ENCODE data around the gene APPL2.
"Not testable (repeated sequence)": the region's sequence is repeated elsewhere in the genome, so short reads cannot be mapped to it uniquely, and the experiment has no call there.

APPL2 gene

GRCh38 chr12:105192624-105193225 lies 43.2 kb downstream of the APPL2 start:
- DNase-seq (ENCODE audit: low spot score): no peak

DNA sequence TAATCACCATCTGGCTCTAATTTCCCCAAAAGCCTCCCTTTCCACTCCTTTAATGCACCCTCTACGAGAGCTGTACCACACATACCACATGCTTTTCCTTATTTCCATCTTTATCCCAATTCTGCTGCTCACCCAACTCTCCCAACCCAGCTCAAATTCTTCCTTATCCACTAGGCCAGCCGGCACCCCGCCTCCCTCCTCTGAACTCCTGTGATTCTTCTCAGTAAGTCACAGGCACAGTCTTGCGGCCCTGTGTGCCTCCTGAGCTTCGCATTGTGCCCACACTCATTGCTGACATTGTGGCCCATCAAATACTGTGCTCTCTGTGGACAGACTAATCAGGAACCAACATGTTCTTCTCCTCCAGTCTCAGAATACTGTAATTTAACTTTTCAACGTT lies 45.4 kb downstream of the APPL2 start:
- DNase-seq (ENCODE audit: low spot score): no peak

GRCh38 chr12:105189293-105189692 lies 46.7 kb downstream of the APPL2 start:
- no peak for DNase-seq (ENCODE audit: low spot score)

- not testable (repeated sequence) for DNase-seq (ENCODE audit: low spot score)
Observed at GRCh38 chr12:105183976-105184375, 52.0 kb downstream of the APPL2 start.

DNA sequence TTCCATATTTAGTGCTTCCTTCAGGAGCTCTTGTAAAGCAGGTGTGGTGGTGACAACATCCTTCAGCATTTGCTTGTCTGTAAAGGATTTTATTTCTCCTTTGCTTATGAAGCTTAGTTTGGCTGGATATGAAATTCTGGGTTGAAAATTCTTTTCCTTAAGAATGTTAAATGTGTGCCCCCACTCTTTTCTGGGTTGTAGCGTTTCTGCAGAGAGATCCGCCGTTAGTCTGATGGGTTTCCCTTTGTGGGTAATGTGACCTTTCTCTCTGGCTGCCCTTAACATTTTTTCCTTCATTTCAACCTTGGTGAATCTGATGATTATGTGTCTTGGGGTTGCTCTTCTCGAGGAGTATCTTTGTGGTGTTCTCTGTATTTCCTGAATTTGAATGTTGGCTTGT lies 52.6 kb downstream of the APPL2 start:
- not testable (repeated sequence) for DNase-seq (ENCODE audit: low spot score)

- not testable (repeated sequence) for DNase-seq (ENCODE audit: low spot score)
Observed at GRCh38 chr12:105179114-105179513, 56.9 kb downstream of the APPL2 start.

DNA sequence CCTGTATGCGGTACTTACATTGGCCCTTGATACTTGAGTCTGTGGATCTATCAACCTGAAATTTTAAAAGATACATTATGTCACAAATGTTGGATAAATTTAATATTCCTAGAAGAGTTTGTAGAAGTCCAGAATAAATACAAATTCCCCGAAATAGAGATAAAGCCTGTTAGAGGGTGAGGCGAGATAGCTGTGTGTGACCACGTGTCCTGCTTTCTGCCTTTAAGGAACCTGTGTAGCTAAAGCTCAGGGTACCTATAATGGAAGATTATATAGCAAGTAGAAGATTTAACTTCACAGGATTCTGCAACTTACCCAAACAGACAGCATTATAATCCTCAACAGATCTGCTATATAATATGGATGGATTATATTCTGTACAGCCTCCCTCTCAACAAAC lies 58.8 kb downstream of the APPL2 start:
- DNase-seq (ENCODE audit: low spot score): no peak

GRCh38 chr12:105175397-105175990 lies 60.5 kb downstream of the APPL2 start:
- no peak for DNase-seq (ENCODE audit: low spot score)

GRCh38 chr12:105171691-105172436 lies 64.1 kb downstream of the APPL2 start:
- no peak for DNase-seq (ENCODE audit: low spot score)

GRCh38 chr12:105170139-105170538 lies 65.8 kb downstream of the APPL2 start:
- no peak for DNase-seq (ENCODE audit: low spot score)

- DNase-seq (ENCODE audit: low spot score): no peak
Observed at GRCh38 chr12:105168006-105168405, 68.0 kb downstream of the APPL2 start.

- no peak for DNase-seq (ENCODE audit: low spot score)
Observed at GRCh38 chr12:105167346-105167745, 68.6 kb downstream of the APPL2 start.

- DNase-seq (ENCODE audit: low spot score): no peak
Observed at GRCh38 chr12:105166736-105167135, 69.2 kb downstream of the APPL2 start.

- DNase-seq (ENCODE audit: low spot score): no peak
Observed at GRCh38 chr12:105164068-105164467, 71.9 kb downstream of the APPL2 start.

DNA sequence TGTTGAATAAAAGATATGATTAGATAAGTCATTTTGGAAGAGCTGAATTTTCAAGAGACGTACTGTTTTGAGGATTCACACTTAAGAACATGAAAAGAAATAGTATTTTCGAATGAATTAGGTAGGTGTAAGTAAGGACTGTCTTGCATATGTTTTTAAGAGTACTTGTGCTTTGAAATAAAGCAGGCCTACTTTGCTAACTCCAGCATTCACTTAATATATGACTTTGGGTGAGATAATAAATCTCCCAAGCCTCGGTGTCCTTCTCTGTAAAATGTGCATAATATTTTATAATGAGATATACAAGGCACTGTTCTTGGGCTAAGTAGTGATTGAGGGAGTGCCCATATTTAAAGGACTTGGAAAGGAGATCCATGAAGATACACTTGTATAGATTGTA lies 73.8 kb downstream of the APPL2 start:
- DNase-seq (ENCODE audit: low spot score): no peak

DNA sequence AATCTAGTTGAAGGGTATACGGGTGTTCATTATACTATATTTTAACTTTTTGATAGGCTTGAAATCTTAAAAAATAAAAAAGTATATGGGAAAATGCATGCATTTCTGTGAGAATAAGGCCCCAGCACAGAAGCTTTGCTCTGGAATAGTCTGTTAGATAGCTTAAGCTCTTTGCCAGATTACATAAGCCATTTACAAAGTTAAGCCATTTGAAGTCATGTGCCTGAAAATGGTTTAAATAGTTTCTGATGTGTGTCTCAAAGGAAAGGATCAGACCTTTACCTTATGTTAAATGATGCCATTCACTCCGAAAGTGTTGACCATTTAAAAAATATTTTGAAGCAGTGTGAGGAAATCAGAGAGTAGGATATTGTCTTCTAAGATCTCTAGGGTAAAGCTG lies 77.1 kb downstream of the APPL2 start:
- DNase-seq (ENCODE audit: low spot score): no peak

GRCh38 chr12:105157606-105158005 lies 78.4 kb downstream of the APPL2 start:
- DNase-seq (ENCODE audit: low spot score): no peak

- no peak for DNase-seq (ENCODE audit: low spot score)
Observed at GRCh38 chr12:105156260-105156659, 79.7 kb downstream of the APPL2 start.

DNA sequence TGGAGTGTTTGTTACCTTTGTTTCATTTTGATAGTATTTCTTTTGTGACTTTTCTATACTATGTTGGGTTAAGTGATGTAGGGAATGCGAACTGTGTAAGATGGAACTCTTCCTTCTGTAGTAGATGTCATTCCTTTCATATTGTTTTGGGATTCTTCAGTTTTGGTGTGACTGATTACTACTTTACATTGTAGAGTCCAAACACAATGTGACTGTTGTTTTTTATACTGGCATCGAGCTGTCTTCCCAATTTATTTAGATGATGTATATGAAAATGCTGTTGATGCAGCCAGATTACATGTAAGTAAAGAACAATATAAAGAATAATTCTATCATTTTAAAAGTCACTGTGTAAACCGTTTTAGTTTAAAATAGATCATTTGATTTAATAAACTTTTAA lies 93.7 kb downstream of the APPL2 start:
- no peak for DNase-seq (ENCODE audit: low spot score)

DNA sequence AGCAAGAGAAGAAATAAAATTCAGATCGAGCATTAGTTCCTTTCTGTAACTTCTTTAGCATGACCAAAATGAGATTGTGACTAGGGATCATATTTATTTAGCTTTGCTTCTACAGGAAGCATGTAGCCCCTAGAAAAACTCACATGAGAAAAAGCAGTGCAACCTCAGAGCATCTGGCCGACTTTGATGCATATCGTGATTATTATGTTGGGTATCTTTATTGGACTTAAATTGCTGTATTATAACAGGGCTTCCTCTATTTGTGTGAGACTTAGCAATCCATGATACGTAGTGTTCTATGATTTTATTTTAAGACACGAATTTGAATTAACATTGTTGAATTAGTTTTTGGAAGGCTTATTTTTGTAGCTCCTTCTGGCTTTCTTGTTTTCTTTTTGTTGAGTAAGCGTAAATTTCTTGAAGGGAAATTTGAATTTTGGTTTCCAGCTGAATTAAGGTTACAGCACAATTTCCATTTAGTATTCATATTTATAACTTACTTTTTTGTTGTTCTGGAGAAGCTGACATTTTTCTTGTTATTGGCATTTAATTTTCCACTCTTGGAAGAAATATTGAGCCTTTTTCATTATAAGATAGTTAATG lies 94.6 kb downstream of the APPL2 start:
- DNase-seq (ENCODE audit: low spot score): no peak

GRCh38 chr12:105138248-105138647 lies 97.7 kb downstream of the APPL2 start:
- no peak for DNase-seq (ENCODE audit: low spot score)
